OCI-LY7 (cell line): ENCODE measurements around the gene GPC3. TPM values are rescaled to one million over a fixed set of nuclear protein-coding genes. Genes with fewer than 3 reads are reported as not detected.

Source experiments
- BruUV-seq: library from RNA; stranded (reverse); fragments of 400-500 nt; replicated peaks from 2 replicates; lab custom pipeline; 2021; lab: Mats Ljungman, UMichigan
- CTCF ChIA-PET: fragments of 300-600 bp; sonication (Branson Sonifier 250); formaldehyde crosslinking; loops from one replicate; lab custom pipeline; 2022; ENCODE audit warnings: antibody characterized with exemption; ENCODE audit not compliant: unreplicated experiment; lab: Charles Lee
- POLR2A ChIA-PET: fragments of 300-600 bp; sonication (Branson Sonifier 250); formaldehyde crosslinking; loops from one replicate; lab custom pipeline; 2022; ENCODE audit warnings: antibody characterized with exemption; lab: Charles Lee
- DNase-seq: peaks from one replicate; pipeline ENCODE4 v3.0.0-alpha.2; 2015; ENCODE audit warnings: low spot score
- H2AFZ ChIP-seq: fragments of 200-600 bp; sonication (generic), shearing (Covaris generic); 2 replicates; pipeline ENCODE4 v1.6.1; 2014; ENCODE audit warnings: mild to moderate bottlenecking, antibody characterized with exemption, low read length, moderate library complexity
- H3K27ac ChIP-seq: fragments of 200-600 bp; sonication (generic); 2 replicates; pipeline ENCODE4 v1.5.1; 2014; ENCODE audit warnings: mixed run types, low read depth, mild to moderate bottlenecking, moderate library complexity, low read length, inconsistent platforms; ENCODE audit not compliant: poor library complexity, severe bottlenecking
- H3K36me3 ChIP-seq: fragments of 200-600 bp; sonication (generic); 2 replicates; pipeline ENCODE4 v1.6.1; 2014; ENCODE audit warnings: mild to moderate bottlenecking, antibody characterized with exemption, low read length, moderate library complexity, mixed read lengths; ENCODE audit not compliant: insufficient read depth
- H3K4me1 ChIP-seq: fragments of 200-600 bp; sonication (generic); 2 replicates; pipeline ENCODE4 v1.5.1; 2014; ENCODE audit warnings: mild to moderate bottlenecking, low read length; ENCODE audit not compliant: insufficient read depth, poor library complexity, severe bottlenecking
- H3K4me2 ChIP-seq: fragments of 200-600 bp; sonication (generic); 2 replicates; pipeline ENCODE4 v1.6.1; 2014; ENCODE audit warnings: mild to moderate bottlenecking, low read length
- H3K4me3 ChIP-seq: fragments of 200-600 bp; sonication (generic); 2 replicates; pipeline ENCODE4 v1.5.1; 2014; ENCODE audit warnings: mild to moderate bottlenecking, low read depth, low read length; ENCODE audit not compliant: poor library complexity, severe bottlenecking
- H3K79me2 ChIP-seq: fragments of 200-600 bp; sonication (generic); 2 replicates; pipeline ENCODE4 v1.6.1; 2016; ENCODE audit warnings: low read depth, mild to moderate bottlenecking, low read length, moderate library complexity, mixed read lengths; ENCODE audit not compliant: insufficient read depth
- H3K9me2 ChIP-seq: fragments of 200-600 bp; sonication (generic); 2 replicates; pipeline ENCODE4 v1.6.1; 2016; ENCODE audit warnings: mild to moderate bottlenecking, low read length, mixed read lengths; ENCODE audit not compliant: insufficient read depth
- H3K9me3 ChIP-seq: fragments of 200-600 bp; sonication (generic); 2 replicates; pipeline ENCODE4 v1.6.1; 2014; ENCODE audit warnings: mild to moderate bottlenecking, mixed run types, low read length, mixed read lengths
- H4K20me1 ChIP-seq: fragments of 200-600 bp; sonication (generic); 2 replicates; pipeline ENCODE4 v1.6.1; 2014; ENCODE audit warnings: mild to moderate bottlenecking, antibody characterized with exemption, low read length, moderate library complexity, mixed read lengths; ENCODE audit not compliant: insufficient read depth
- CTCF ChIP-seq: fragments of 200-600 bp; sonication (generic); conservative IDR thresholded peaks from 2 replicates; pipeline ENCODE4 v1.5.1; 2014; ENCODE audit warnings: mild to moderate bottlenecking, antibody characterized with exemption, low read length, moderate library complexity, mixed read lengths
- EZH2phosphoT487 ChIP-seq: fragments of 200-600 bp; sonication (generic); IDR thresholded peaks from 2 replicates; pipeline ENCODE4 v1.6.1; 2018; ENCODE audit warnings: low read depth, borderline replicate concordance, mild to moderate bottlenecking, mixed run types, antibody characterized with exemption, low read length, moderate library complexity, mixed read lengths
- intact Hi-C: fragments of 100-400 bp; cut with micrococcal nuclease; formaldehyde crosslinking; loops from one replicate; pipeline ENCODE4 v1.10.0; 2022; ENCODE audit not compliant: unreplicated experiment
- total RNA-seq, 2 experiments: library from RNA; depleted of rRNA in 1 of 2; stranded (reverse); fragments of >200 nt in 1 of 2; shearing (Covaris generic) in 1 of 2; gene quantifications; 2 replicates each; pipeline ENCODE4 v1.2.3, GENCODE V29; 2014 to 2022

GPC3 gene
- total RNA-seq, 2 experiments from 2014 or later, result not detected

GRCh38 chrX:133649651-133650050 lies 335.7 kb downstream of the GPC3 start:
- Histone ChIP-seq H3K27ac (no peak overlapping the region), H4K20me1 (no peaks in the 10 kb centered on the region), H3K4me1 (no peaks in the 10 kb centered on the region), H3K9me3 (no peaks in the 10 kb centered on the region), H3K9me2 (no peaks in the 10 kb centered on the region), H3K4me3 (no peak overlapping the region), H2AFZ (no peak overlapping the region), H3K79me2 (no peaks in the 10 kb centered on the region), H3K4me2 (no peak overlapping the region), H3K36me3 (no peaks in the 10 kb centered on the region)
- TF ChIP-seq CTCF (no peak), EZH2phosphoT487 (no peak)
- BruUV-seq, result no TSS peak
- intact Hi-C loops, result no loop called here
- no peak for DNase-seq
- CTCF ChIA-PET, result no interaction called here
- POLR2A ChIA-PET, result no interaction called here

GRCh38 chrX:133648594-133648993 lies 336.8 kb downstream of the GPC3 start:
- Histone ChIP-seq H3K4me1 (no peaks in the 10 kb centered on the region), H4K20me1 (no peaks in the 10 kb centered on the region), H3K27ac (no peak overlapping the region), H2AFZ (no peak overlapping the region), H3K4me2 (no peak overlapping the region), H3K9me2 (no peaks in the 10 kb centered on the region), H3K9me3 (no peaks in the 10 kb centered on the region), H3K36me3 (no peaks in the 10 kb centered on the region), H3K79me2 (no peaks in the 10 kb centered on the region), H3K4me3 (no peak overlapping the region)
- ChIA-PET POLR2A (no interaction called here), CTCF (no interaction called here)
- no TSS peak for BruUV-seq
- intact Hi-C loops, result no loop called here
- DNase-seq, result no peak
- TF ChIP-seq CTCF (no peak), EZH2phosphoT487 (no peak)

- BruUV-seq, result no TSS peak
- no peak overlapping the region for H3K4me2 ChIP-seq
- CTCF ChIA-PET, result no interaction called here
Measured at GRCh38 chrX:133646719-133647116, 338.7 kb downstream of the GPC3 start.

More at GRCh38 chrX:133646719-133647116, 338.7 kb downstream of the GPC3 start:
- POLR2A ChIA-PET, result no interaction called here
- no peaks in the 10 kb centered on the region for H3K36me3 ChIP-seq
- no peaks in the 10 kb centered on the region for H4K20me1 ChIP-seq
- H3K4me3 ChIP-seq, result no peak overlapping the region
- no peak overlapping the region for H3K27ac ChIP-seq
- H2AFZ ChIP-seq, result no peak overlapping the region
- H3K9me3 ChIP-seq, result no peaks in the 10 kb centered on the region
- no peak for DNase-seq
- H3K79me2 ChIP-seq, result no peaks in the 10 kb centered on the region
- intact Hi-C loops, result no loop called here
- no peaks in the 10 kb centered on the region for H3K4me1 ChIP-seq
- no peaks in the 10 kb centered on the region for H3K9me2 ChIP-seq
- TF ChIP-seq EZH2phosphoT487, result no peak
- no peak for TF ChIP-seq CTCF
